H1 (cell line): Measurements from ENCODE around the gene SEH1L. TPM values are rescaled to one million over a fixed set of nuclear protein-coding genes. Genes with fewer than 3 reads are reported as not detected.

Source experiments
- HDAC6 ChIP-seq: IDR thresholded peaks from one replicate; pipeline ENCODE4 v1.7.1; 2012; ENCODE audit warnings: low read depth, mild to moderate bottlenecking, inconsistent platforms, low read length, moderate library complexity
- polyA plus RNA-seq, 7 experiments: library from polyadenylated mRNA; depleted of rRNA in 3 of 7; stranded (reverse) in 5 of 7; unstranded in 2 of 7; fragments of >200 nt in 5 of 7; fragments of 200-250 nt in 2 of 7; gene quantifications; 1 replicate in 5 of 7; 2 replicates in 1 of 7; 4 replicates in 1 of 7; pipeline versions ENCODE4 v1.2.1 to v1.2.3, GENCODE V29; 2011 to 2013; ENCODE audit warnings: missing spikeins in 2 of 7, mixed read lengths in 2 of 7
- total RNA-seq: library from RNA; stranded (reverse); fragmentation: NEBNext Ultra II Directional; extraction: Animal tissue kit (Norgen Biotek cat#: 25700); gene quantifications from 2 replicates; pipeline ENCODE4 v1.2.1, GENCODE V29; 2021

The SEH1L gene
- total and polyA plus RNA-seq, 2 of the 8 experiments (the other 6 are each of a cell fraction or from before 2014, with no cell fraction given): 41.7 to 96.7 TPM

DNA sequence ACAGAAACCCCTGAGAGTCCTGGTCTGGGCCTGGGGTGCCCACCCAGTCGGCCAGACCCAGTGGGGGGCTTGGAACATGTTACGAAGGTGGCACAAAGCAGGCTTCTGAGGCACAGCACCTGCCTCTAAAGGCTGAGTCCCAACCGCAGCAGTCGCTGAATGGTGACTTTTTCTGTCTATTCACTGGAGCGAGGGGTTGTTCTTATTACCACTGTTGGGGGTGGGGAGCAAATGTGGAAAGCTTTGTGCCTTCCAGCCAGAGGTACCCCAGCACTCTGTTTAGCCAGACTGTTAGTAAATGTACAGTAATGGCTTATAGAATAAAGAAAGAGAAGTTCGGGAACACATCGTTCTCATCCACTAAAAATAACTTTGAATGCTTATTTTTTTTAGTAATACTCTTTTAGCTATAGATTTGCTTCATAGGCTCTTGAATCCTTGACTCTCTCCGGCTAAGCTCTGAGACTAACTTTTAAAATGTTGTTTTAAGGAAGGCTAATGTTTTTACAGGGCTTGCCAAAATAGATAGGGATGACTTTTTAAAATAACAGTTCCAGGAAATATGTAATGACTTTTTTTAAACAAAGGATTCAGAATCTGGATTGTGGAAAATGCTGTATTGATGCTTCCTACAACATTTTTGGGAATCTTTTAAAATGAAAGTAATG lies 40.4 kb upstream of the SEH1L start (continued):
- TF ChIP-seq HDAC6: no peak
